SK-N-SH (cell line): ENCODE results near the gene ADK. TPM values are rescaled to one million over a fixed set of nuclear protein-coding genes. Genes with fewer than 3 reads are reported as not detected.

Experiments
- CTCF ChIA-PET: fragments of 300-600, 350-600 bp; formaldehyde crosslinking; extraction: SDS; loops from one replicate; lab custom pipeline; 2021; lab: Yijun Ruan, JAX
- POLR2A ChIA-PET: fragments of 350-600 bp; sonication (Branson Sonifier 250); formaldehyde crosslinking; extraction: SDS; loops from one replicate; lab custom pipeline; 2020; ENCODE audit warnings: antibody characterized with exemption, inconsistent platforms; lab: Yijun Ruan, JAX
- DNase-seq: peaks from one replicate; pipeline ENCODE4 v3.0.0; 2012
- H2AFZ ChIP-seq: fragments of 200-600 bp; sonication (generic); 2 replicates; pipeline ENCODE4 v1.8.1; 2016; ENCODE audit warnings: antibody characterized with exemption, mild to moderate bottlenecking, low read depth
- H3F3A ChIP-seq: fragments of 200-600 bp; sonication (generic); replicated peaks from 2 replicates; pipeline ENCODE3; 2016; ENCODE audit warnings: antibody characterized with exemption, mild to moderate bottlenecking; ENCODE audit not compliant: insufficient read depth
- H3K27ac ChIP-seq, 2 experiments: fragments of 200-500 bp in 1 of 2; fragments of 200-600 bp in 1 of 2; sonication (Bioruptor generic) in 1 of 2; sonication (generic), shearing (Covaris generic) in 1 of 2; 2 replicates each; pipeline versions ENCODE4 v1.5.1 to v1.6.1; 2014 to 2016; ENCODE audit warnings: low read depth in 2 of 2, inconsistent platforms in 1 of 2, low read length in 1 of 2, mild to moderate bottlenecking in 1 of 2, mixed read lengths in 1 of 2
- H3K27me3 ChIP-seq: fragments of 200-600 bp; sonication (generic), shearing (Covaris generic); 2 replicates; pipeline ENCODE4 v1.6.1; 2016; ENCODE audit warnings: mixed run types; ENCODE audit not compliant: insufficient read depth
- H3K36me3 ChIP-seq, 2 experiments: fragments of 200-500 bp in 1 of 2; fragments of 200-600 bp in 1 of 2; sonication (Bioruptor generic) in 1 of 2; sonication (generic) in 1 of 2; replicated peaks in 1 of 2; 2 replicates each; pipeline versions ENCODE3 to v1.5.1; 2014 to 2016; ENCODE audit warnings: low read length in 1 of 2, mild to moderate bottlenecking in 1 of 2; ENCODE audit not compliant: insufficient read depth in 2 of 2, control insufficient read depth in 1 of 2
- H3K4me1 ChIP-seq, 2 experiments: fragments of 200-500 bp in 1 of 2; fragments of 200-600 bp in 1 of 2; sonication (Bioruptor generic) in 1 of 2; sonication (generic), shearing (Covaris generic) in 1 of 2; 2 replicates each; pipeline versions ENCODE4 v1.5.1 to v1.6.1; 2014 to 2016; ENCODE audit warnings: low read depth in 1 of 2, low read length in 1 of 2, mixed run types in 1 of 2; ENCODE audit not compliant: insufficient read depth in 2 of 2, control insufficient read depth in 1 of 2
- H3K4me2 ChIP-seq: fragments of 200-600 bp; sonication (generic), shearing (Covaris generic); 2 replicates; pipeline ENCODE4 v1.6.1; 2017; ENCODE audit warnings: mixed run types
- H3K4me3 ChIP-seq, 2 experiments: fragments of 200-500 bp in 1 of 2; fragments of 200-600 bp in 1 of 2; sonication (Bioruptor generic) in 1 of 2; sonication (generic), shearing (Covaris generic) in 1 of 2; 2 replicates each; pipeline versions ENCODE4 v1.5.1 to v1.8.1; 2014 to 2016; ENCODE audit warnings: low read depth in 2 of 2, inconsistent platforms in 1 of 2, low read length in 1 of 2, mild to moderate bottlenecking in 1 of 2, mixed read lengths in 1 of 2, moderate library complexity in 1 of 2
- H3K79me2 ChIP-seq: fragments of 200-600 bp; sonication (generic); 2 replicates; pipeline ENCODE4 v1.8.1; 2017; ENCODE audit warnings: mild to moderate bottlenecking; ENCODE audit not compliant: insufficient read depth
- H3K9ac ChIP-seq: fragments of 200-600 bp; sonication (generic); 2 replicates; pipeline ENCODE4 v1.6.1; 2017; ENCODE audit warnings: mixed run types
- H3K9me2 ChIP-seq: fragments of 200-600 bp; sonication (generic); 2 replicates; pipeline ENCODE4 v1.6.1; 2017; ENCODE audit warnings: mixed run types
- H3K9me3 ChIP-seq: fragments of 200-600 bp; sonication (generic); 2 replicates; pipeline ENCODE4 v1.6.1; 2017; ENCODE audit warnings: mixed run types, mild to moderate bottlenecking, moderate library complexity
- H4K20me1 ChIP-seq: fragments of 200-600 bp; sonication (generic); 2 replicates; pipeline ENCODE4 v1.6.1; 2017; ENCODE audit warnings: mild to moderate bottlenecking, mixed run types; ENCODE audit not compliant: insufficient read depth
- CTCF ChIP-seq: fragments of 200-600 bp; sonication (generic); IDR thresholded peaks from 2 replicates; pipeline ENCODE4 v1.6.1; 2017; ENCODE audit warnings: antibody characterized with exemption, mild to moderate bottlenecking, moderate library complexity
- EP300 ChIP-seq, 2 experiments: IDR thresholded peaks; 2 replicates each; pipeline versions ENCODE4 v1.4.0 to v1.6.1; 2012; ENCODE audit warnings: borderline replicate concordance in 1 of 2, low read depth in 1 of 2, low read length in 1 of 2
- IRF3 ChIP-seq: fragments of 150-350 bp; IDR thresholded peaks from 2 replicates; pipeline ENCODE4 v1.6.1; 2016; ENCODE audit warnings: mild to moderate bottlenecking, low read depth, low read length
- PBX3 ChIP-seq: IDR thresholded peaks from 2 replicates; pipeline ENCODE4; 2012
- POLR2AphosphoS5 ChIP-seq: IDR thresholded peaks from 2 replicates; pipeline ENCODE4 v1.6.1; 2012; ENCODE audit warnings: low read depth, low read length
- RAD21 ChIP-seq: IDR thresholded peaks from 2 replicates; pipeline ENCODE4 v1.6.1; 2012; ENCODE audit warnings: mild to moderate bottlenecking, low read length
- SMC3 ChIP-seq: IDR thresholded peaks from 2 replicates; pipeline ENCODE4 v1.6.1; 2012; ENCODE audit warnings: low read depth, low read length, improper control_type of control experiment
- TAF1 ChIP-seq: IDR thresholded peaks from 2 replicates; pipeline ENCODE4 v1.6.1; 2012; ENCODE audit warnings: low read depth, mild to moderate bottlenecking, low read length, moderate library complexity, borderline replicate concordance
- TEAD4 ChIP-seq: IDR thresholded peaks from 2 replicates; pipeline ENCODE4 v1.4.0; 2012; ENCODE audit warnings: mild to moderate bottlenecking, borderline replicate concordance; ENCODE audit not compliant: insufficient read depth
- YY1 ChIP-seq: IDR thresholded peaks from 2 replicates; pipeline ENCODE4 v1.4.0; 2012; ENCODE audit warnings: low read depth, mild to moderate bottlenecking
- ZBTB33 ChIP-seq: IDR thresholded peaks from 2 replicates; pipeline ENCODE4 v1.4.0; 2012; ENCODE audit warnings: low read depth, borderline replicate concordance
- WGBS: methylation state at CpG from one replicate; pipeline ENCODE4 v1.1.6; 2017; ENCODE audit warnings: low lambda C conversion rate; 5-methylcytosine and 5-hydroxymethylcytosine counted together
- polyA plus RNA-seq, 3 experiments: library from polyadenylated mRNA; depleted of rRNA; stranded (reverse); fragments of >200 nt; gene quantifications; 2 replicates each; pipeline ENCODE4 v1.2.3, GENCODE V29; 2012

Gene ADK
- polyA plus RNA-seq, 1 of the 3 experiments (the other 2 are of a cell fraction) = 25.1 TPM

DNA sequence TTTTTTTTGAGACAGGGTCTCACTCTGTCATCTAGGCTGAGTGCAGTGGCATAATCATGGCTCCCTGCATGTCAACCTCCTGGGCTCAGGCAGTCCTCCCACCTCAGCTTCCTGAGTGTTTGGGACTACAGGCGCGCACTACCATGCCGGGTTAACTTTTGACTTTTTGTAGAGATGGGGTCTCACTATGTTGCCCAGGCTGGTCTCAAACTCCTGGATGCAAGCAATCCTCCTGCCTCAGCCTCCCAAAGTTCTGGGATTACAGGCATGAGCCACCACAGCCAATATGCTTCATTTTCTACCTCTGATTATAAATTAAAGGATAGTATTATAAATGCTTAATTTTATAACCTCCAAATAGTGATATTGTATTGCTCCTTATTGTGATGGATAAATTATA lies 121.3 kb downstream of the ADK start:
- Histone ChIP-seq H3K36me3 (no peaks in the 10 kb centered on the region), H3K27ac (no peak overlapping the region), H3K9me3 (no peaks in the 10 kb centered on the region), H4K20me1 (no peaks in the 10 kb centered on the region), H3K9ac (no peak overlapping the region), H3F3A (peaks cover 3% of the 10 kb centered on the region), H3K4me1 (no peaks in the 10 kb centered on the region; a peak in 1 of 4 replicates), H3K4me3 (no peak overlapping the region), H3K27me3 (no peaks in the 10 kb centered on the region), H3K4me2 (no peak overlapping the region), H2AFZ (no peak overlapping the region), H3K9me2 (no peaks in the 10 kb centered on the region), H3K79me2 (peaks cover 27% of the 10 kb centered on the region)
- ChIA-PET CTCF (no interaction called here), POLR2A (no interaction called here)
- TF ChIP-seq RAD21 (no peak), ZBTB33 (no peak), SMC3 (no peak), IRF3 (no peak), CTCF (no peak), TAF1 (no peak), PBX3 (no peak), POLR2AphosphoS5 (no peak), YY1 (no peak), TEAD4 (no peak), EP300 (IDR thresholded peaks at IDR 0.05; ENCODE audit: borderline replicate concordance in 1 of 2, low read depth in 1 of 2, low read length in 1 of 2) (no peak)
- 100% methylated on average over 3 of the region's 3 CpGs for WGBS
- no peak for DNase-seq
